ENCODE data around the gene ZNF341. TPM values are rescaled to one million over a fixed set of nuclear protein-coding genes. Genes with fewer than 3 reads are reported as not detected.

Gene ZNF341
- total and polyA plus RNA-seq, 2 of the 8 experiments (the other 6 are each of a cell fraction or from before 2014, with no cell fraction given) = 5.8 to 6.4 TPM

DNA sequence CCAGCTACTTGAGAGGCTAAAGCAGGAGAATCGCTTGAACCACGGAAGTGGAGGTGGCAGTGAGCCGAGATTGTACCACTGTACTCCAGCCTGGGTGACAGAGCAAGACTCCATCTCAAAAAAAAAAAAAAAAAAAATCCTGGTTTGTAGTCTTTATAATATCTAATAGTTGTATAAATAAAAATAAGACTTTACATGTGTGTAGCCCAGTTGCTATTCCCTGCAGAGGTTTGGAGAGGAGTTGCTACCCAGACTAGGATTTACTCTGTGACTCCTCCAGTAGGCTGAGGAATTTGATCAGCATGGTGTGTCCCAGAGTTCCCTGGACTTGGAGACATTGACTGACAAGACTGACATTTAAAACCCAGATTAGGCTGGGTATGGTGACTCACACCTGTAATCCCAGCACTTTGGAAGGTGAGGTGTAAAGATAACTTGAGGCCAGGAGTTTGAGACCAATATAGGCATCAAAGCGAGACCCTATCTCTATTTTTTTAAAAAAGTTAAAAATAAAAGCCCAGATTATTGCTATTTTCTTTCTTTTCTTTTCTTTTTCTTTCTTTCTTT is 89.6 kb downstream of the ZNF341 start (continued):
- TF ChIP-seq GTF2F1 (IDR thresholded peaks at IDR 0.05; ENCODE audit: borderline replicate concordance, low read depth, low read length) (no peak), SP2 (IDR thresholded peaks at IDR 0.05; ENCODE audit: low read length) (no peak), FOSL1 (IDR thresholded peaks at IDR 0.05; ENCODE audit: insufficient read depth, low read depth, low read length) (no peak)

All from H1 (cell line).